Caco-2 (cell line): ENCODE measurements around the gene SCAPER. TPM values are rescaled to one million over a fixed set of nuclear protein-coding genes. Genes with fewer than 3 reads are reported as not detected.

Source experiments
- BruUV-seq: library from RNA; stranded (reverse); fragments of 400-500 nt; replicated peaks from 2 replicates; lab custom pipeline; 2021; lab: Mats Ljungman, UMichigan
- CTCF ChIA-PET: fragments of 300-600 bp; sonication (Branson Sonifier 250); formaldehyde crosslinking; loops from one replicate; lab custom pipeline; 2022; ENCODE audit warnings: antibody characterized with exemption; lab: Charles Lee
- POLR2A ChIA-PET: fragments of 300-600 bp; sonication (Branson Sonifier 250); formaldehyde crosslinking; loops from one replicate; lab custom pipeline; 2022; ENCODE audit warnings: antibody characterized with exemption; lab: Charles Lee
- DNase-seq, 2 experiments: peaks; one replicate each; pipeline versions ENCODE4 v3.0.0 to v3.0.0-alpha.2; 2020 to 2022
- H3K27me3 ChIP-seq: replicated peaks from 2 replicates; pipeline ENCODE4 v1.6.0; 2011; ENCODE audit warnings: low read length; ENCODE audit not compliant: control insufficient read depth, insufficient read depth
- H3K36me3 ChIP-seq: 2 replicates; pipeline ENCODE4 v1.5.1; 2011; ENCODE audit warnings: low read length; ENCODE audit not compliant: control insufficient read depth, insufficient read depth
- H3K4me1 ChIP-seq: fragments of 250-450 bp; sonication (Bioruptor Pico); 2 replicates; pipeline ENCODE4 v1.5.1; 2020; ENCODE audit warnings: mild to moderate bottlenecking
- H3K4me3 ChIP-seq: 2 replicates; pipeline ENCODE4 v1.5.1; 2011; ENCODE audit warnings: low read depth, mild to moderate bottlenecking, control low read depth, low read length
- H3K9me3 ChIP-seq: fragments of 250-450 bp; sonication (Bioruptor Pico); 2 replicates; pipeline ENCODE4 v1.5.1; 2020; ENCODE audit warnings: mild to moderate bottlenecking, moderate library complexity
- H3K27ac Mint-ChIP-seq: one replicate; pipeline ENCODE4 v1.8.0; 2022; ENCODE audit warnings: mixed read lengths; ENCODE audit not compliant: unreplicated experiment
- H3K27me3 Mint-ChIP-seq: one replicate; pipeline ENCODE4 v1.8.0; 2022; ENCODE audit warnings: mixed read lengths; ENCODE audit not compliant: insufficient read depth, unreplicated experiment
- H3K36me3 Mint-ChIP-seq: one replicate; pipeline ENCODE4 v1.8.0; 2022; ENCODE audit warnings: mild to moderate bottlenecking, mixed read lengths; ENCODE audit not compliant: insufficient read depth, unreplicated experiment
- H3K4me1 Mint-ChIP-seq: one replicate; pipeline ENCODE4 v1.8.0; 2022; ENCODE audit warnings: low read depth, mixed read lengths; ENCODE audit not compliant: unreplicated experiment
- H3K4me3 Mint-ChIP-seq: one replicate; pipeline ENCODE4 v1.8.0; 2022; ENCODE audit warnings: mild to moderate bottlenecking, moderate library complexity, mixed read lengths; ENCODE audit not compliant: unreplicated experiment
- H3K9me3 Mint-ChIP-seq: one replicate; pipeline ENCODE4 v1.8.0; 2022; ENCODE audit warnings: mixed read lengths; ENCODE audit not compliant: unreplicated experiment
- CTCF ChIP-seq, 2 experiments: fragments of 200-600 bp in 1 of 2; IDR thresholded peaks; 1 replicate in 1 of 2; 2 replicates in 1 of 2; pipeline versions ENCODE4 v1.5.1 to v1.8.0; 2011 to 2022; ENCODE audit warnings: antibody characterized with exemption in 1 of 2, control low read depth in 1 of 2, inconsistent platforms in 1 of 2, low read depth in 1 of 2, low read length in 1 of 2, mild to moderate bottlenecking in 1 of 2, moderate library complexity in 1 of 2; ENCODE audit not compliant: insufficient read depth in 1 of 2, severe bottlenecking in 1 of 2, unreplicated experiment in 1 of 2
- intact Hi-C: fragments of 100-400 bp; cut with micrococcal nuclease; formaldehyde crosslinking; loops from one replicate; pipeline ENCODE4 v1.10.0; 2022; ENCODE audit not compliant: unreplicated experiment
- total RNA-seq: library from RNA; stranded (reverse); gene quantifications from 2 replicates; pipeline ENCODE4 v1.2.3, GENCODE V29; 2022

Gene SCAPER
- total RNA-seq, 1 experiment from 2014 or later: 24.6 TPM

GRCh38 chr15:76575274-76575673 is 329.9 kb downstream of the SCAPER start:
- no peaks in the 10 kb centered on the region for H3K36me3 ChIP-seq
- no peak overlapping the region for H3K4me3 Mint-ChIP-seq
- H3K4me1 Mint-ChIP-seq: no peaks in the 10 kb centered on the region
- H3K27me3 ChIP-seq: no peaks in the 10 kb centered on the region
- H3K27me3 Mint-ChIP-seq: no peaks in the 10 kb centered on the region
- no peaks in the 10 kb centered on the region for H3K4me1 ChIP-seq
- peaks cover 6% of the 10 kb centered on the region for H3K9me3 Mint-ChIP-seq
- ChIA-PET POLR2A (no interaction called here), CTCF (no interaction called here)
- BruUV-seq: no TSS peak
- H3K36me3 Mint-ChIP-seq: no peaks in the 10 kb centered on the region
- DNase-seq: no peak
- no peak for TF ChIP-seq CTCF (IDR thresholded peaks at IDR 0.05; ENCODE audit: insufficient read depth in 1 of 2, low read depth in 1 of 2, low read length in 1 of 2, severe bottlenecking in 1 of 2, unreplicated experiment in 1 of 2)
- no peaks in the 10 kb centered on the region for H3K9me3 ChIP-seq
- H3K4me3 ChIP-seq: no peak overlapping the region
- no peak overlapping the region for H3K27ac Mint-ChIP-seq
- intact Hi-C loops: no loop called here

GRCh38 chr15:76572983-76573314 is 332.2 kb downstream of the SCAPER start:
- H3K9me3 ChIP-seq: no peaks in the 10 kb centered on the region
- TF ChIP-seq CTCF (IDR thresholded peaks at IDR 0.05; ENCODE audit: insufficient read depth in 1 of 2, low read depth in 1 of 2, low read length in 1 of 2, severe bottlenecking in 1 of 2, unreplicated experiment in 1 of 2): no peak
- Mint-ChIP-seq H3K27ac (no peak overlapping the region), H3K36me3 (no peaks in the 10 kb centered on the region), H3K4me1 (no peaks in the 10 kb centered on the region), H3K4me3 (no peak overlapping the region), H3K27me3 (no peaks in the 10 kb centered on the region), H3K9me3 (peaks cover 11% of the 10 kb centered on the region)
- no peaks in the 10 kb centered on the region for H3K36me3 ChIP-seq
- DNase-seq: no peak
- CTCF ChIA-PET: no interaction called here
- H3K27me3 ChIP-seq: no peaks in the 10 kb centered on the region
- no TSS peak for BruUV-seq
- H3K4me1 ChIP-seq: no peaks in the 10 kb centered on the region
- no peak overlapping the region for H3K4me3 ChIP-seq
- POLR2A ChIA-PET: no interaction called here
- intact Hi-C loops: no loop called here

- Histone ChIP-seq H3K9me3 (peaks cover 8% of the 10 kb centered on the region; the same call in 1 of the 2 replicates), H3K36me3 (no peaks in the 10 kb centered on the region), H3K27me3 (no peaks in the 10 kb centered on the region), H3K4me3 (no peak overlapping the region), H3K4me1 (no peaks in the 10 kb centered on the region)
- H3K4me3 Mint-ChIP-seq: no peak overlapping the region
- H3K36me3 Mint-ChIP-seq: no peaks in the 10 kb centered on the region
- H3K4me1 Mint-ChIP-seq: no peaks in the 10 kb centered on the region
- ChIA-PET POLR2A (no interaction called here), CTCF (no interaction called here)
- intact Hi-C loops: no loop called here
- BruUV-seq: no TSS peak
- DNase-seq: no peak
- H3K27me3 Mint-ChIP-seq: no peaks in the 10 kb centered on the region
- no peak overlapping the region for H3K27ac Mint-ChIP-seq
- peaks cover 33% of the 10 kb centered on the region for H3K9me3 Mint-ChIP-seq
- TF ChIP-seq CTCF (IDR thresholded peaks at IDR 0.05; ENCODE audit: insufficient read depth in 1 of 2, low read depth in 1 of 2, low read length in 1 of 2, severe bottlenecking in 1 of 2, unreplicated experiment in 1 of 2): no peak
Measured at GRCh38 chr15:76566276-76566675, 338.9 kb downstream of the SCAPER start.
